Fibroblast of skin of left biceps (primary cell): ENCODE results near the gene TSG101.

Experiments
- DNase-seq, 2 experiments: peaks; one replicate each; pipeline ENCODE4 v3.0.0-alpha.2; 2013; ENCODE audit warnings: low read depth in 2 of 2

Gene TSG101, protein sequence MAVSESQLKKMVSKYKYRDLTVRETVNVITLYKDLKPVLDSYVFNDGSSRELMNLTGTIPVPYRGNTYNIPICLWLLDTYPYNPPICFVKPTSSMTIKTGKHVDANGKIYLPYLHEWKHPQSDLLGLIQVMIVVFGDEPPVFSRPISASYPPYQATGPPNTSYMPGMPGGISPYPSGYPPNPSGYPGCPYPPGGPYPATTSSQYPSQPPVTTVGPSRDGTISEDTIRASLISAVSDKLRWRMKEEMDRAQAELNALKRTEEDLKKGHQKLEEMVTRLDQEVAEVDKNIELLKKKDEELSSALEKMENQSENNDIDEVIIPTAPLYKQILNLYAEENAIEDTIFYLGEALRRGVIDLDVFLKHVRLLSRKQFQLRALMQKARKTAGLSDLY

DNA sequence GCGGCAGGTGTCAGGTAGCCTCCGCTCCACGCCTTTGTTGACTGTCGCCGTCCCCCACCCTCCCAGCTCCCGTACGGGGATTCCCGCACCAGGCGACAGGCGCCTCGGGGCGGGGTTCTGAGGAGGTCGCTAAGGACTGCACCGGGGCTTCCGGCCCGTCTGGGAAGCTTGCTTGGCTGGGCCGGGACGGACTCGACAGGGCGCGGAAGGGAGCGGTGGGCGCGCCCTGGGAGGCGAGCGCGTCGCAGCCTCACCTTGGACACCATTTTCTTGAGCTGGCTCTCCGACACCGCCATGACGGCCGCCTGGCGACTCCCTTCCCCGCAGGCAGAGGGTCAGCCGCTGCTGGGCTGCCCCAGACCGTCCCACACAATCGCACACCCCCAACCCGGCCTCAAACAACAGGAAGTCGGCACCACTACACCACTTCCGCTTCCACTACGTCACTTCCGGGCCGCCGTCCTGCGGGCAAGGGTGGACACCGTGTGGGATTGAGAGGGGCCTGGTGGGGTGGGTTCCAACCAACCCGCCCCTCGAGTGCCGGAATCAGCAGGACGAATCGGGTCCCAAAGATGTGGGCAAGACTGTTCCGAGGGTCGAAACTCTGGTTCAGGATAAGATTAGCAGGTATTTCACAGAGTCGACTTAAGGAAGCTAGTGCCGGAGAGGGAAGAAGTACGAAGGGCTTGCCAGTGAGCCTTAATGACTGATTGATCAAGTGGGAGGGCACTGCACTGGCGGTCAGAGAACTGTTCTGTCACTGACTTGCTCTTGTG is at the start of gene TSG101:
Gene TSG101, minus strand, starts transcription at position 422 of the 776 bp plus-strand sequence. Its CDS starts 126 bp downstream, at position 296.
- DNase-seq: peak; percentile 71 to 78

DNA sequence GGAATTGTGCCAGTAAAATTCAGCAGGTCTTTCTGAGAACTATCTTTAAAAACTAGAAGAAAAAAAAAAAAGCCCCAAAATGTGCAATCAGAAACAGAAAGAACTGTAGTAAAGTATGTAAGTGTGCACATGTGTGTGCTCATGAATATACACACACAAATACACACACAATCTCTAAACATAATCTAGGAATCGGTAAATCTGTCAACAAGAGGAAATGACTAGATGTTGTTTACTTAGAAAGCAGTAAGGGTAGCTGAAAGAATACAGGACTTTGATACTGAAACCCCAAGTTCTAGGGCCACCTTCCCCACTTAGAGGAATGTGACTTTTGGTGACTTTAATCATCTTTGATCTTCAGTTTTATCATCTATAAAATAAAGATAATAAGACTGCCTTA is 48.6 kb upstream of the TSG101 start:
- DNase-seq: no peak

DNA sequence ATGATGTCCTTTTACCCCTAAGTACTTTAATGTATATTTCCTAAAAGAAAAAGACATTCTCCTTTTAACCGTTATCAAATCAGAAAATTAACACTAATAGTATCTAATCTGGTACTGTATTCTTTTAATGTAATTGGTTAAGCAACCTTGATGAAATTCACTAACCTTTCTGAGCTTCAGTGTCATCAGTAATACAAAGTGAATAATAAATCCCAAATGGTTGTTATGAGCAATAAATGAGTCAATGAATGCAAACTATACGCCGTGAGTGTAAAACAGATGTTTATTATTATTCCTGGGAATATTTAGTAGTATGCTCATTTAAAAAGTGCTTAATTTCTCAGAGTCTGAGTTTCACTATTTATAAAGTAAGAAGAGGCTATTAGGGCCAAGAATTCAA is 40.3 kb upstream of the TSG101 start:
- peak in 1 of 2 experiments; percentile 13 for DNase-seq

DNA sequence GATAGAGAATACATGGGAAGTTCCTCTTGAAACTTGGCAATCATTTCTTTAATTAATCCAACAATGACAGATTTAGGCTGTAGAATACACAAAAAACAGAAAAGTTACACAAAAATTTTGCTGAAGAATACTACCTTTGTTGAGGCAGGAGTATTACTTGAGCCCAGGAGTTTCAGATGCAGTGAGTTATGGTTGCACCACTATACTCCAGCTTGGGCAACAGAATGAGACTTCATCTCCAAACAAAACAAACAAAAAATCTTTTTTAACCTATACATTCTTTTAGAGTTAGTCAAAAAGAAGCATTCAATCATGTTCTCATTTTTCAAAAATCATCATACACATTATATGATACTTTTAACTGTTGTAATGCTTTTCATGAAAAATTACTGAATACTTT is 39.7 kb upstream of the TSG101 start:
- no peak for DNase-seq

DNA sequence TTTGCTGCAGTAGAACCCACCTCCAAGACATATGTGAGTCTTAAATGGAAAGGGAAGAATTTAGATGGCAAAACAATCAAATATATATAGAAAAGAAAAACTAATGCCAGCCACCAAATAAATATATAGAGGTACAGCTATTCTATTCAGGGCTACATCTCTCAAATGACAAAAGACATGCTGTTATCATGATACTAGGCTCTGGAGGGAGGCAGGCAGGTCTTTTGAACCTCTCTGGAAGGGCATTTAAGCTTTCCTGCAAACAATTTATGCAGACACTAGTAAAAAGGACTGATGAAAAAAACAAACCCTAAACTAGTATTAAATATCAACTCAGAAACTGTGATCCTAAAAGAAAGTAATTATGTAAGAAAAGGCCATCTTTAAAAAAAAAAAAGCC is 37.4 kb upstream of the TSG101 start:
- no peak for DNase-seq

DNA sequence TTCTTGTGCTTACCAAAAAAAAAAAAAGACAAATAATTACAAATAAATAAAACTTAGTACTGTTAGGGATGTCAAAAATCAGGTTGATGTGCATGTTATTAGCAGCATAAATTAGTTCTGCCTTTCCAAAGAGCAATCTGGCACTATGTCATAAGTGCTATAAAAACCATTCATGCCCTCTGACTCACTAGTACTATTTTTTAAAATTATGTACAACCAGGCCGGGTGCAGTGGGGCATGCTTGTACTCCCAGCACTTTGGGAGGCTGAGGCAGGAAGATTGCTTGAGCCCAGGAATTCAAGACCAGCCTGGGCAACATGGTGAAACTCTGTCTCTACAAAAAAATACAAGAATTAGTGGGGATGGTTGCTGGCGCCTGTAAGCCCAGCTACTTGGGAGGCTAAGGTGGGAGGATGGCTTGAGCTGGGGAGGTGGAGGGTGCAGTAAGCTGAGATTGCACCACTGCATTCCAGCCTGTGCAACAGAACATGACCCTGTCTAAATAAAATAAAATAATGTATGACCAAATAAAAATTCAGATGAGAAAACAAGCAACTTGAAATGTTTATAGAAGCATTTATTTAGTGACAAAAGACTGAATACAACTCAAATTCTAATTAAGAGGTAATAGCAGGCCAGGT is 36.5 kb upstream of the TSG101 start:
- no peak for DNase-seq

DNA sequence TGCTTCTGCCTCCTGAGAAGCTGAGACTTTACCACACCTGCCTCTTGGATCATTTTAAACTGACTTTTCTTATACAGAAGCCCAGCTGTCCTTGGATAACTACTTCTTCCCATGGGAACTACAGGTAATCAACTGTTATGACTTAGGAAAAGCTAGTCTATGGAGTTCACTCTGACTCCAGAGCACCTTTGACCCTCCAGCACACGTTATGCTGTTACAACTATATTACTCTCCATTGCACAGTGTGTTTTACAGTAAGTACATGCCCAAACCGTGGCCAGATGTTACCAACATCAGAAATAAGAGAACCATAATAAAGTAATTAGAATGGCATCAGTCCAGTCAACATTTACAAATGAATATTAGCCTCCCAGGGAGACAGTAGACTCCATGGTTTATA is 21.3 kb upstream of the TSG101 start:
- DNase-seq: no peak

DNA sequence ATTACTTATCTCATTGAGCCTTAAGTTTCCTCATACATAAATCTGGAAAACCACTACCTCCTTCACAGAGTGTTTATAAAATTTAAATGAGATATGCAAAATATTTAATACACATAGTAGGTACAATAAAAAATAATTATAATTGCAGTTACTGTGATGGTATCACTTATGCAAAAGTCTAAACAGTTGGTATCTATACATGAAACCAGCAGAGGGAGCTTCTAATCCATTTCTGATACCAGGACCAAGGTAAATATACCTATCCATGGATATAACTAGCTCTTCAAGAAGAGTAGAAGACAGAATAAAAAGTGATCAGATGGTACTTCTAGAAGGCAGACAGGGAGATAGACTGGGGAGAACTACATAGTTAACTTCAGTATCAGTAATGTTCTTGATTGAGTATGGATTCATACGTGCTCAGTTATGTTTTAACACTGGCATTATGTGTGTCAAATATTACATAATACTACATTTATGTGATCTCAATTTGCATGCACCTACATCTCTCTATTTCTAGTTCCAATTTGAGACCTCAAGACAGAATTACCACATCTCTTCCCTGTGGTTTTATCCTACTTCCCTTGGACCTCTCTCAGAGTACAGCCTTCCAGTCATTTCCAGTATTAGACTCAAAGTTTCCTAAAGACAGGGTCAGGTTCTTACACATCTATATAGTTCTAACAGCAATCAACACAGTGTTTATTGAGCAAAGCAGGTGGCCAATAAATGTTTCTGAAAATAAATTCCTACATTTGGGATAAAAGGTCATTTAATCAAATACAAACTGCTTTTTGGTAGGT is 13.7 kb upstream of the TSG101 start:
- DNase-seq: no peak

DNA sequence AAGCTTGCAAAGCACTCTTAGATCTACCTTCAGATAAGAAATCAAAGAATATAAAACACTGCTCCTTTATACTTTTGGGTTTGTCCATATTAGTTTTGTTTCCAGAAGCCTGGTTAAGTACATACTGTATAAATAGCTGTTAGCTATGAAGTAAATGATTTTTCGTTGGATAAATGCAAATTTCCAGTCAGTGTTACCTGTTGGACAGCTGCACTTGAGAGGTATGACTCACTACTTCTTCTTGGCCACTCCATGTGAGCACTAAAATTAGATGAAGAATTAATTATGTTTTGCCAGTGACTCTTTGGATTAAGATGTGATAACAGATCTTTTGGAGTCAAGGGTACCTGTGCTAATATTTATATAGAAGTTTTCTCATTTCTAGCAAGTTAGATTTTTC is 9.5 kb upstream of the TSG101 start:
- DNase-seq: no peak

DNA sequence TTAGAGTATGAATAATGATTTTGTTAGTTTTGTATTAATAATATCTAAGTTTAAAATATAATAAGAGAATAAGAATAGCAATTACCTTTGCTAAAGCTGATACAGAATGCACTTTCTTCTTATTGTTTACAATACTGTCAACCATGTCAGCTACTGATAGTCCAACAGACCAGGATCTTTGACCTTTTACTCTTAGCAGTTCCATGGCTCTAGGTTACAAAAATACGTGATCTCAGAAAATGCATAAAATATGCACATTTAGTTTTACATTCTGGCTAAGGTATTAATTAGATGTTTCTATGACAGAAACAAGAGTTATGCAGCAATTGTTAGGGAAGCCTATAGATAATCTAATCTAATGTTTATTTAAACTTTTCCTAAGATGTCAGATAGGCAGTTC is 7.5 kb upstream of the TSG101 start:
- no peak for DNase-seq

DNA sequence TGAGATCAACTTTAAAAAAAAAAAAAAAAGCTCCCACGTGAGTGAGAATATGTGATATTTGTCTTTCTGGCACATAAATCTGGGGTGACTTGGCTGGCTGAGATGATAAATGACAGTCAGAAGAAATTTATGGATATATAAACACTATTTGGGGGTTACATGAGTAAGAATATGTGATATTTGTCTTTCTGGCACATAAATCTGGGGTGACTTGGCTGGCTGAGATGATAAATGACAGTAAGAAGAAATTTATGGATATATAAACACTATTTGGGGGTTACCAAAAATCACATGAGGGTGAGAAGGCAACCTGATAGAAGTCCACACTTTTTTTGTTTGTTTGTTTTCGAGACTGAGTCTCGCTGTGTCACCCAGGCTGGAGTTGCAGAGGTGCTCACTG is 6.6 kb upstream of the TSG101 start:
- no peak for DNase-seq

DNA sequence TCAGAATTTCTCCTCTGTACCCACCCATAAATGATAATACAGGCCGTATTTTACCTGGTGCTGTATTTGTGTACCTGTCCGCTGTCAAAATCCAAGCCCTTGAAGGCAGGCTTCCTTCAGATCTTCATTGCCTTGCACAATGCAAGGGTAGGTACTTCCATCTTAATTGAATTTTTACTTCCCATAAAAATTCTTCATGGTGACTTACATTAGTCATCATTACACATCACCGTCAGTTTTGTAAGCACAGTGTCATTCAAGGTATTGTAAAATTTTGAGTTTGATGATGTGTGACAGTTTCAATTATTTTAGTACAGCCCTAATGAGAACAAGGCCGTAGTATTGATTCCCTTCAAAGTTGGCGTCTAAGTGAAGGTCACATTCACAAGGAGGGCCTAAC is 770 bp upstream of the TSG101 start:
- no peak for DNase-seq

DNA sequence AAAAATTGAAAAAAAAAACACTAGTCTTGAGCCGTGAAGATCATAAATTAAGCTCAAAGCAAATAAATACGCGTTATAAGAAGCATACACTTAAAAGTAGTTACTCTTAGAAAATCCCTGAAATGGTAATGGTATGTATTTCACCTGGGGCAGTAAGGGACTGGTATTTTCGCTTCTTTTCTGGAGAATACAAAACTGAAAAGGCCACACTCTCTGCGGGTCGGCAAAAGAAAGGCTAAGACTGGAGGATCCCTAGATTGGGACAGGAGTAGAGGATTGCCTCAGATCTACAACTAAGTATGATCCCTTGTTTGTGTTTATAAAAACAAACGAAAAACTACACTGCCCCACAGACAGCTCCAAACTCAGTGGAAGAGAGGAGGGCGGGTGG is 617 bp downstream of the TSG101 start:
- DNase-seq: no peak

DNA sequence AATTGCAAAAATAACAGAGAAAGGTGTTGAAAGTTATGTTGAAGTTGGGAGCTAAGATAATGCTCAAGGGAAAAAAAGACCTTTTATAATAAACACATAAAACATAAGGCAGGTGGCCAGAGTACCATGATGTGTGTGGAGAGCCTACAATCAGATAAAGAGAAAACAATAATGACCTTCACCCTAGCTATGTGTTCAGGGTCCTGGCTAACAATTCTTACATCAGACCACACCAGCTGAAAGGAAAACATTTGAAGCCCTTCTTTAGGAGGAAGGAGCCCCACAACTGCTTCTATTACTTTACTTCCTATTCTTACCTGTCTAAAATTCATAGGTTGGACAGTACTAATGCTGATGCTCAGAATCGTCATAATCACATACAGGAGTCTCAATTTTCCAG is 2.5 kb downstream of the TSG101 start:
- no peak for DNase-seq

DNA sequence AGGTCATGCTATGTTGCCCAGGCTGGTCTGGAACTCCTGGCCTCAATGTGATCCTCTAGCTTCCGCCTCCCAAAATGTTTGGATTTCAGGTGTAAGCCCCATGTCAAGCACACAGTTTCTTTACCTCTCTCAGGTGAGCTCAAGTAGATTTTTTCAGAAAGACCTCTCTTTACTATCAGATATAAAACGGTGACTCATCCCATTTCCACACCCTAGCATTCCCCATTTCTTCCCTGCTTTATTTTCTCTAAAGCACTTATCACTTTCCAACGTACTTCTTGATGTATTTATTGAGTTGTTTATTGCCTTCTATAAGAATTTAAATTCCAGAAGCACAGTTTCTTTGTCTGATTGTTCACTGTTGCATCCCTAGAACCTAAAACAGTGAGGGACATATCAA is 3.7 kb downstream of the TSG101 start:
- no peak for DNase-seq

DNA sequence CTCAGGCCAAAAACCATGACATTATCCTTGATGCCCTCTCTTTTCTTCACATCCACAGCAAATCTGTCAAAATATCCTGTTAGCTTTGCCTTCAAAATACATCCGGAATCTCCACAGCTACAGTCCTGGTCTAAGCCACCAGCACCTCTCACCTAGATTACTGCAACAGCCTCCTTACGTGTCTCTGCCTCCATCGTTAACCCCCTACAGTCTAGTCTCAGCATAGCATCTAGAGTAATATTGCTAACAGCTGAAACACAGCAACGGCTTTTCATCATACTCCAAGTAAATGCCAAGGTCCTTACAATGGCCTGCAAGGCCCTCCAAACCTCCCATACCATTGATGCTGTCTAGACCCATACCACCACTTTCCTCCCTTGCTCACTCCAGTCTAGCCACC is 4.4 kb downstream of the TSG101 start:
- DNase-seq: no peak

DNA sequence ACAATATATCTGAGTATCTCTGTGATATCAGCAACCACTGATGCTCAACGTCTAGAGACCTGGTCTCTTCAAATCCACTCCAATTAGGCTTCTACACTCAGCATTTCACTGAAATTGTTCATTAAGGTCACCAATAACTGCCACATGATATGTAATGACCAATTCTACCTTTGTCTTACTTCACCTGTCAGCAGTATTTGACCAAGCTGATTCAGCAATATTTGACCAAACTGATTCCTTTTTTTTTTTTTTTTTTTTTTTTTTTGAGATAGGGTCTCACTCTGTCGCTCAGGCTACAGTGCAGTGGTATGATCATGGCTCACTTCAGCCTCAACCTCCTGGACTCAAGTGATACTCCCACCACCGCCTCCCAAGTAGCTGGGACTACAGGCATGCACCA is 5.6 kb downstream of the TSG101 start:
- no peak for DNase-seq

DNA sequence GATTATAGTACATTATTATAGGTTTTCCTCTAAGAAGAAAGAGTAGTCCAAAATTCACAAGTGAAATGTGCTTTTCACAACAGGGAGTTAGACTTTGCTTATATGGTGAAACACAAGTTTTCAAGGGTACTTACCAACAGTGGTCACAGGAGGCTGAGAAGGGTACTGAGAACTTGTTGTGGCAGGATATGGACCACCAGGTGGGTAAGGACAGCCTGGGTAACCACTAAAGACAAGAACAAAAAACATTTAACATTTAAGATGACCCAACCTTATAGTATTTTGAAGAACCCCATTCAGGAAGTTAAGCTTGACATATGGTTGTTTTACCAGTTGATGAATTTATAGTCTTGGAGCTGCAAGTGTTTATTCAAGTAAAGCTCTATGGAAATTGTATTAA is 24.4 kb downstream of the TSG101 start:
- DNase-seq: no peak

DNA sequence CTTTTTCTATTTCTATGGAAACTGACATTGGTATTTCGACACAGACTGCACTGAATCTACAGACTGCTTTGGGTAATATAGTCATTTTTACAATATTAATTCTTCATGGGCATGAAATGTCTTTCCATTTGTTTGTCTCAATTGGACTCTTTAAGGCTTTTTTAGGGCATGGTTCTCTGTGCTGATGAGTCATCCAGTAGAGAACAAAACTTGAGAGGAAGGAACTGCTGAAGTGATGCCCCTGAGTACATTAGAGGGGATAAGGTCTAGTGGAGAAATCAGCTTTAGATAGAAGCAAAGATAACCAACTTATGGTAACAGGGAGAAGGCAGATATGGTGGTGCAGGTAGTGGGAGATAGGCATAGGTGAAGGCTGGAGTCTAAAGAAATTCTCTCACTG is 25.1 kb downstream of the TSG101 start:
- no peak for DNase-seq

DNA sequence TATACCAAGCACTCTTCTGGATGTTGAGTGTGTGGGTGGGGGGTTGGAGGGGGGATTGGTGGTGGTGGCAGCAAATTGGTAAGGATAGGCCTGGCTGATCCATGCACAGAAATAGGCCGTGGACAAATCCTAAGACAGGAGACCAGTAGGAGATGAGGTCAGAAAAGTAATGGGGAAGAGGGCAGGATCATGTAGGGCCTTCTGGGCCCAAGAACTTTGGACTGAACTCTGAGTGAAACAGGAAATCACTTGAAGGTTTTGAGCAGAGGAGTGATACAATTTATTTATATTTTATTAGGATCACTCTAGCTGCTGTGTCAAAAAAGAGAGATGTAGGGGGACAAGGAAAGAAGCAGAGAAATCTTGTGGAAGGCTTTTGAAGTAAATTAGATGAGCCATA is 28.7 kb downstream of the TSG101 start:
- no peak for DNase-seq

DNA sequence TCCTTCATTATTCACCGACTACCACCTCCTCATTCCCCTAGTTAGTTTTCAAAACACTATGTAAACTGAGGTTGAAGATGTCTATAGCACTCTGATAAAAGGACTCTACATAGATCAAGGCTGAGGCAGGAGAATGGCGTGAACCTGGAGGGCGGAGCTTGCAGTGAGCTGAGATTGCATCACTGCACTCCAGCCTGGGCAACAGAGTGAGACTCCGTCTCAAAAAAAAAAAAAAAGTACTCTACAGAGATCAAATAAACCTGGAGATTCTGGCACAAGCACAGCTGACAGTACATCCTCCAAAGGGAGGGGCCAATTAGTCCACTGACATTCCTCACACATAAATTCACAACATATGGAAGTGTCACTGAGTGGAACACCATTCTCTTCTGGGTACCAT is 31.0 kb downstream of the TSG101 start:
- DNase-seq: peak in 1 of 2 experiments; percentile 1

DNA sequence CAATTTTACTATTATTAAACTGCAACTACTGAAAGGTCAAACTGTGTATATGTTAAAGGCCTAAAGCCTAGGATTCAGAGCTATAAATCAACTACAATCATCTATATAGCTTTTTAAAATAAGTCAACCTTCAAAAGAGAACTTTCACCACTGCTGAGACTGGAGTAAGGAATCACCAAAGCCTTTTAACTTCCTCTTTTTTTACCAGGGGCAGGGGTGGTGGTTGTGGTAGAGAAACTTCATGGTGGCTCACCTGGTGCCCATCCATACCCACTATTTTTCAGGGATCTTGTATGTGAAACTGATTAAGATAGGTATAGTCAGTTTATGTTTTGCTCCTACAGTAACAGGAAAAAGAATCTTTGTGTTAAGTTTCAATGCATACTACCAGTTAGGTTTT is 31.5 kb downstream of the TSG101 start:
- no peak for DNase-seq
